GM12891 (cell line): ENCODE measurements around the gene INPP5F.

Experiments used
- POLR2A ChIP-seq: IDR thresholded peaks from 2 replicates; pipeline ENCODE4 v1.6.1; 2011; ENCODE audit warnings: low read depth, low read length, control low read depth
- POLR2AphosphoS5 ChIP-seq: IDR thresholded peaks from 2 replicates; pipeline ENCODE4 v1.6.1; 2011; ENCODE audit warnings: low read depth, low read length, control low read depth
- SPI1 ChIP-seq: IDR thresholded peaks from 2 replicates; pipeline ENCODE4 v1.6.1; 2011; ENCODE audit warnings: low read depth, low read length, control low read depth

GRCh38 chr10:119807960-119808697 lies 82.3 kb downstream of the INPP5F start:
- TF ChIP-seq SPI1, result no peak
- no peak for TF ChIP-seq POLR2A
- TF ChIP-seq POLR2AphosphoS5, result no peak
